Prostate gland (tissue), 2 donors: ENCODE results near the gene EEFSEC. TPM values are rescaled to one million over a fixed set of nuclear protein-coding genes. Genes with fewer than 3 reads are reported as not detected.

Source experiments
- DNase-seq: peaks from one replicate; pipeline ENCODE4 v3.0.0-alpha.2; 2019; ENCODE audit warnings: low spot score
- H3K27ac ChIP-seq, 2 donors: fragments of 200-600 bp; sonication (generic); 2 replicates each; pipeline ENCODE4 v1.5.1; 2017 to 2019
- H3K27me3 ChIP-seq: fragments of 200-600 bp; sonication (generic); replicated peaks from 2 replicates; pipeline ENCODE4 v1.5.1; 2019; ENCODE audit not compliant: insufficient read depth
- H3K36me3 ChIP-seq, 2 donors: fragments of 200-600 bp; sonication (generic); 1 replicate in 1 of 2; 2 replicates in 1 of 2; pipeline versions ENCODE4 v1.5.1 to v1.8.1; 2017 to 2019
- H3K4me1 ChIP-seq: fragments of 200-600 bp; sonication (generic); replicated peaks from 2 replicates; pipeline ENCODE4 v1.5.1; 2019
- H3K4me3 ChIP-seq, 2 donors: fragments of 200-600 bp; sonication (generic); 2 replicates each; pipeline ENCODE4 v1.5.1; 2017 to 2019
- H3K9me3 ChIP-seq: fragments of 200-600 bp; sonication (generic); 2 replicates; pipeline ENCODE4 v1.5.1; 2017
- POLR2A ChIP-seq: fragments of 450-650 bp; IDR thresholded peaks from one replicate; pipeline ENCODE4 v1.6.1; 2016; ENCODE audit warnings: antibody characterized with exemption, mild to moderate bottlenecking
- POLR2AphosphoS5 ChIP-seq: sonication (generic); formaldehyde crosslinking; IDR thresholded peaks from one replicate; pipeline ENCODE4 v1.6.1; 2017; ENCODE audit warnings: antibody characterized with exemption
- WGBS: methylation state at CpG from one replicate; pipeline ENCODE4 v1.1.5; 2018; 5-methylcytosine and 5-hydroxymethylcytosine counted together
- intact Hi-C: fragments of 100-400 bp; cut with DNase I; formaldehyde crosslinking; loops from one replicate; pipeline ENCODE4 v1.14.2; 2022
- total RNA-seq, 2 donors: library from RNA; depleted of rRNA; stranded (reverse); fragments of >200 nt; gene quantifications; one replicate each; pipeline ENCODE4 v1.1.0, GENCODE V29; 2016
- TF ChIP-seq, protein P1 (sequence below), 4 experiments: fragments of 200-600 bp in 2 of 4; fragments of 450-650 bp in 2 of 4; sonication (generic) in 2 of 4; IDR thresholded peaks; 1 replicate in 3 of 4; 2 replicates in 1 of 4; pipeline ENCODE4 v1.5.1; 2016 to 2019; ENCODE audit warnings: antibody characterized with exemption in 4 of 4, mild to moderate bottlenecking in 2 of 4, moderate library complexity in 2 of 4

The EEFSEC gene
- total RNA-seq, 2 donors from 2014 or later = 24.7 to 26.1 TPM

DNA sequence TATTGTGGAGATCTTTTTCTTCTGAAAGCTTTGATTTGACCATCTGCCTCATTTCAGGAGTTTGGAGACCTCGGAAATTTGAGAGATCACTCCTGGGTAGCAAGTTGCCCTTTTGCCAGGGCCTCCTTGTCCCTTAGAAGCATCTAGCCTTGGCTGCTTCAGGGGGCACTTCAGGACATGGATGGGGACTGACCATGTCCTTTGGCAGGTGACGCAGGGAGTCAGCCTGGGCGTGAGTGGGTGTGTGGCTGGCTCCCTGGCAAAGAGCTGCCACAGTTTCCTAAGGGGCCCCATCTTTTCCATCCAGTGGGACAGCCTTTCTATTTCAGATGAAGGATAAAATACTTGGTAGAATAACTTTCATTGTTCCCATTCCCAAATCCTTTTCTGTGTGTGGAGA, 27.6 kb downstream of the EEFSEC start:
- Histone ChIP-seq H3K4me3 (no peak overlapping the region), H3K9me3 (no peaks in the 10 kb centered on the region), H3K27me3 (no peaks in the 10 kb centered on the region), H3K4me1 (no peaks in the 10 kb centered on the region), H3K27ac (no peak overlapping the region), H3K36me3 (no peaks in the 10 kb centered on the region)
- 80% methylated on average over 3 of the region's 3 CpGs for WGBS
- no peak for DNase-seq
- TF ChIP-seq, protein P1, sequence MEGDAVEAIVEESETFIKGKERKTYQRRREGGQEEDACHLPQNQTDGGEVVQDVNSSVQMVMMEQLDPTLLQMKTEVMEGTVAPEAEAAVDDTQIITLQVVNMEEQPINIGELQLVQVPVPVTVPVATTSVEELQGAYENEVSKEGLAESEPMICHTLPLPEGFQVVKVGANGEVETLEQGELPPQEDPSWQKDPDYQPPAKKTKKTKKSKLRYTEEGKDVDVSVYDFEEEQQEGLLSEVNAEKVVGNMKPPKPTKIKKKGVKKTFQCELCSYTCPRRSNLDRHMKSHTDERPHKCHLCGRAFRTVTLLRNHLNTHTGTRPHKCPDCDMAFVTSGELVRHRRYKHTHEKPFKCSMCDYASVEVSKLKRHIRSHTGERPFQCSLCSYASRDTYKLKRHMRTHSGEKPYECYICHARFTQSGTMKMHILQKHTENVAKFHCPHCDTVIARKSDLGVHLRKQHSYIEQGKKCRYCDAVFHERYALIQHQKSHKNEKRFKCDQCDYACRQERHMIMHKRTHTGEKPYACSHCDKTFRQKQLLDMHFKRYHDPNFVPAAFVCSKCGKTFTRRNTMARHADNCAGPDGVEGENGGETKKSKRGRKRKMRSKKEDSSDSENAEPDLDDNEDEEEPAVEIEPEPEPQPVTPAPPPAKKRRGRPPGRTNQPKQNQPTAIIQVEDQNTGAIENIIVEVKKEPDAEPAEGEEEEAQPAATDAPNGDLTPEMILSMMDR (IDR thresholded peaks at IDR 0.05) = no peak
- TF ChIP-seq POLR2AphosphoS5 = no peak
- TF ChIP-seq POLR2A = no peak
- intact Hi-C loops = loop anchor here (5.0 kb wide), 1 partner anchor 241 kb away; no protein-coding TSS in a partner anchor

DNA sequence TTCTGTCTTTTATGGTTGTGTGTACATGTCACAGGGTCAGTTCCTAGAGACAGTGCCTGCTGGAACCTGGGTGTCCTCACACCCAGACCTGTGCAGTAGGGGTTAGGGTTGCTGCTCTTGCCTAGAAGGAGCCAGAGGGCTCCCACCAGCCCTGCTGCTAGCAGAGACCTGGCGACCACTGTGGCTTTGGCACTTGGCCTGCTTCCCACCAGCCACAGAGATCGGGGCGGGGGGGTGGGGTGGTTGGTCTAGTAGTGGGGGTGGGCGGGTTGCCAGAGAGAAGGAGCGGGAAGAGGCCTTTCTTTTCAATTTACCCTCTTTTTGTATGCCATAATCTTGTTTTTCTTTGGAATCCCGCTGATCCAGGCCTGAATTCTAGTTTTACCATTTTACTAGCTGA, 29.4 kb downstream of the EEFSEC start:
- no peaks in the 10 kb centered on the region for H3K27me3 ChIP-seq
- H3K4me3 ChIP-seq = no peak overlapping the region
- DNase-seq = no peak
- intact Hi-C loops = loop anchor here (5.0 kb wide), 1 partner anchor 240 kb away; no protein-coding TSS in a partner anchor
- 86% methylated on average over 6 of the region's 6 CpGs for WGBS
- no peaks in the 10 kb centered on the region for H3K36me3 ChIP-seq
- H3K27ac ChIP-seq = no peak overlapping the region
- no peaks in the 10 kb centered on the region for H3K9me3 ChIP-seq
- no peaks in the 10 kb centered on the region for H3K4me1 ChIP-seq
- TF ChIP-seq, protein P1 (IDR thresholded peaks at IDR 0.05) = no peak
- TF ChIP-seq POLR2A (no peak), POLR2AphosphoS5 (no peak)

DNA sequence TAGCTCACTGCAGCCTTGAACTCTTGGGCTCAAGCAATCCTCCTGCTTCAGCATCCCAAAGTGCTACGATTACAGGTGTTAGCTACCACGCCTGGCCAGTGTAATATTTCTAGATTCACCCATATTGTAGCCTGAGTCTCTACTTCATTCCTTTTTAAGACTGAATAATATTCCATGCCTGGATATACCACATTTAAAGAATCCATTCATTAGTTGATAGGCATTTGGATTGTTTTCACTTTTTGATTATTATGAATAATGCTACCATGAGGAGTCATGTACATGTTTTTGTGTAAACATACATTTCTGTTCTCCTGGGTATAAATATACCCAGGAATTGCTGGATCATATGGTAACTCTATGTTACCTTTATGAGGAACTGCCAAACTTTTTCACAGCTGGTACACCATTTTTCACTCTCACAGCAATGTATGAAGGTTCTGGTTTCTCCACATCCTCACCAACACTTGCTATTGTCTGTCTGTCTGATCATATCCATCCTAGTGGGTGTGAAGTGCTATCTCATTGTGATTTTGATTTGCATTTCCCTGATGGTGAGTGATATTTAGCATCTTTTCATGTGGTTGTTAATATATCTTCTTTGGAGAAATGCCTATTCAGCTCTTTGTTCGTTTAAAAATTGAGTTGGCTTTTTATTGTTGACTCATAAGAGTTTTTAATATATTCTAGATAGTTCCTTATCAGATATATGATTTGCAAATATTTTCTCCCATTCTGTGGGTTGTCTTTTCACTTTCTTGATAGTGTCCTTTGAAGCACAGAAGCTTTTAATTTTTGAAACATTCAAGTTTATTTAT, 32.6 kb downstream of the EEFSEC start:
- Histone ChIP-seq H3K27me3 (no peaks in the 10 kb centered on the region), H3K9me3 (no peaks in the 10 kb centered on the region), H3K36me3 (no peaks in the 10 kb centered on the region), H3K4me3 (no peak overlapping the region), H3K4me1 (no peaks in the 10 kb centered on the region), H3K27ac (no peak overlapping the region)
- no peak for DNase-seq
- intact Hi-C loops = no loop called here
- WGBS = 82% methylated on average over 3 of the region's 3 CpGs
- no peak for TF ChIP-seq POLR2A
- TF ChIP-seq, protein P1 (IDR thresholded peaks at IDR 0.05) = no peak
- TF ChIP-seq POLR2AphosphoS5 = no peak

DNA sequence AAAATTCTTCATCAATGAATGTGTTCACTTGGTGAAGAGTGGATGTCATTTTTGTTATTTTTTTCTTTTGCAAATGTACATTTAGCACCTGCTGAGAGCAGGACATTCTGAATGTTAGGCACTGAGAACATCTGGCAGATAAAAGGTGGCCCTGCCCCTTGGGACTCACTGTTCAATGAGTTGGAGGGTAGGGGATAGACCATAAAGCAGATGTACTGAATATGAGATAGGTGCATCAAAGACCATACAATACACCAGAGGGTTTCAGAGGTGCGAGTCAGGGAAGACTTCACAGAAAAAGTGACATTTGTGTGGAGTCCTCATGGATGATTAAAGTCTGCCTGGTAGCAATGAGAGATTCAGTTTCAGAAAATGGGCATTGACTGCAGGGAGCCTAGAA, 34.2 kb downstream of the EEFSEC start:
- Histone ChIP-seq H3K27me3 (no peaks in the 10 kb centered on the region), H3K4me1 (no peaks in the 10 kb centered on the region), H3K36me3 (no peaks in the 10 kb centered on the region), H3K4me3 (no peak overlapping the region), H3K9me3 (no peaks in the 10 kb centered on the region), H3K27ac (no peak overlapping the region)
- intact Hi-C loops = no loop called here
- no peak for DNase-seq
- TF ChIP-seq POLR2AphosphoS5 (no peak), POLR2A (no peak)
- TF ChIP-seq, protein P1 (IDR thresholded peaks at IDR 0.05) = no peak
- 100% methylated on average over 1 of the region's 1 CpG for WGBS

DNA sequence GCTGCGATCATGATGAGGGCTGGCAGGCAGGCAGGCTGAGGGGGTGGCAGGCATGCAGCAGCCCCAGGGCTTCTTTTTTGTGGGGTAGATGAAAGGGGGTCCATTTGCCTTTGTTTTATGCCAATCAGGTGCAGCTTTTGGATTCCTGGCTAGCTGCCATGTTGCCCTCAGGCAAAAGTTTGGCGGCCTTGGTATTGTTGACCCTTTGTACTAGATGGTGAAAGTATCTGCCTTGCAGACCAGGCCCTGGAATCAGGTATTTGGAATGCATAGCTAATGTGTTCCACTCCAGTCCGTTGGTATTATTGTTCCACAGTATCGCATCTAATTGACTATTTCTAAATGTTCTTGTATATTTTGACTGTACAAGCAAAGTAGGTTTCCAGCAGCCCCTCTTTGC, 35.0 kb downstream of the EEFSEC start:
- TF ChIP-seq POLR2AphosphoS5 (no peak), POLR2A (no peak)
- TF ChIP-seq, protein P1 (IDR thresholded peaks at IDR 0.05) = no peak
- H3K4me1 ChIP-seq = no peaks in the 10 kb centered on the region
- no peak overlapping the region for H3K4me3 ChIP-seq
- no peaks in the 10 kb centered on the region for H3K27me3 ChIP-seq
- intact Hi-C loops = no loop called here
- no peaks in the 10 kb centered on the region for H3K9me3 ChIP-seq
- 63% methylated on average over 4 of the region's 4 CpGs for WGBS
- no peak for DNase-seq
- H3K36me3 ChIP-seq = no peaks in the 10 kb centered on the region
- no peak overlapping the region for H3K27ac ChIP-seq
